Adrenal gland (tissue), 5 donors: ENCODE measurements around the gene CHP1.

ENCODE experiments used
- POLR2A ChIP-seq, 2 donors: fragments of 450-650 bp; IDR thresholded peaks; one replicate each; pipeline ENCODE4 v1.6.1; 2017; ENCODE audit warnings: antibody characterized with exemption in 2 of 2, mild to moderate bottlenecking in 2 of 2, moderate library complexity in 1 of 2
- TF ChIP-seq, protein P1 (sequence below), 6 experiments: fragments of 450-650 bp in 4 of 6; fragments of 200-600 bp in 2 of 6; sonication (generic) in 1 of 6; IDR thresholded peaks; 1 replicate in 5 of 6; 2 replicates in 1 of 6; pipeline versions ENCODE4 v1.5.1 to v1.8.0; 2016 to 2021; ENCODE audit warnings: antibody characterized with exemption in 6 of 6, mild to moderate bottlenecking in 2 of 6, moderate library complexity in 1 of 6
- donor health status: DM: no; HTN: no; CAD: no.

DNA sequence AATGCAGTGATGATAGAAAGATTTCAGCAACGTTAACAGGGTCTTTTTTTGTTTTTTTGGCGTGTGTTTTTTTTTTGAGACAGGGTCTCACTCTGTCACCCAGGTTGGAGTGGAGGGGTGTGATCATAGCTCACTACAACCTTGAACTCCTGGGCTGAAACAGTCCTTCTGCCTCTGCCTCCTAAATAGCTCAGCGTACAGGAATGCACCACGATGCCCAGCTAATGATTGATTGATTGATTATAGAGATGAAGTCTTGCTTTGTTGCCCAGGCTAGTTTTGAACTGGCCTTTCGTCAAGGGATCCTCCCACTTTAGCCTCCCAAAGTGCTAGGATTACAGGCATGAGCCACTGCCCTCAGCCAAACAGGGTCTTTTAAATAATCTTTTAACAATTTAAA, 7.0 kb downstream of the CHP1 start:
- TF ChIP-seq, protein P1, sequence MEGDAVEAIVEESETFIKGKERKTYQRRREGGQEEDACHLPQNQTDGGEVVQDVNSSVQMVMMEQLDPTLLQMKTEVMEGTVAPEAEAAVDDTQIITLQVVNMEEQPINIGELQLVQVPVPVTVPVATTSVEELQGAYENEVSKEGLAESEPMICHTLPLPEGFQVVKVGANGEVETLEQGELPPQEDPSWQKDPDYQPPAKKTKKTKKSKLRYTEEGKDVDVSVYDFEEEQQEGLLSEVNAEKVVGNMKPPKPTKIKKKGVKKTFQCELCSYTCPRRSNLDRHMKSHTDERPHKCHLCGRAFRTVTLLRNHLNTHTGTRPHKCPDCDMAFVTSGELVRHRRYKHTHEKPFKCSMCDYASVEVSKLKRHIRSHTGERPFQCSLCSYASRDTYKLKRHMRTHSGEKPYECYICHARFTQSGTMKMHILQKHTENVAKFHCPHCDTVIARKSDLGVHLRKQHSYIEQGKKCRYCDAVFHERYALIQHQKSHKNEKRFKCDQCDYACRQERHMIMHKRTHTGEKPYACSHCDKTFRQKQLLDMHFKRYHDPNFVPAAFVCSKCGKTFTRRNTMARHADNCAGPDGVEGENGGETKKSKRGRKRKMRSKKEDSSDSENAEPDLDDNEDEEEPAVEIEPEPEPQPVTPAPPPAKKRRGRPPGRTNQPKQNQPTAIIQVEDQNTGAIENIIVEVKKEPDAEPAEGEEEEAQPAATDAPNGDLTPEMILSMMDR (IDR thresholded peaks at IDR 0.05), result no peak
- TF ChIP-seq POLR2A (IDR thresholded peaks at IDR 0.05), result no peak
